SH-SY5Y (cell line): ENCODE results near the gene BCL7A.

Experiments used
- GATA2 ChIP-seq: IDR thresholded peaks from 2 replicates; pipeline ENCODE4 v1.6.1; 2011; ENCODE audit warnings: mild to moderate bottlenecking, low read depth, low read length
- GATA3 ChIP-seq: IDR thresholded peaks from 2 replicates; pipeline ENCODE4 v1.6.1; 2011; ENCODE audit warnings: low read depth, mild to moderate bottlenecking, low read length, moderate library complexity

The BCL7A gene

GRCh38 chr12:122028905-122029560 is 7.3 kb downstream of the BCL7A start:
- TF ChIP-seq GATA2 (no peak), GATA3 (no peak)

- TF ChIP-seq GATA3: no peak
- TF ChIP-seq GATA2: no peak
These were observed 8.1 kb downstream of the BCL7A start for GRCh38 chr12:122029620-122030423.

GRCh38 chr12:122030424-122031035 is 8.8 kb downstream of the BCL7A start:
- no peak for TF ChIP-seq GATA3
- TF ChIP-seq GATA2: no peak

GRCh38 chr12:122031342-122032216 is 9.9 kb downstream of the BCL7A start:
- TF ChIP-seq GATA3: no peak
- no peak for TF ChIP-seq GATA2

- no peak for TF ChIP-seq GATA2
- TF ChIP-seq GATA3: no peak
These were observed 10.9 kb downstream of the BCL7A start for GRCh38 chr12:122032580-122032979.

GRCh38 chr12:122035292-122035691 is 13.6 kb downstream of the BCL7A start:
- TF ChIP-seq GATA3 (no peak), GATA2 (no peak)

GRCh38 chr12:122036153-122036552 is 14.5 kb downstream of the BCL7A start:
- TF ChIP-seq GATA2 (no peak), GATA3 (no peak)

- TF ChIP-seq GATA3: no peak
- TF ChIP-seq GATA2: no peak
These were observed 19.1 kb downstream of the BCL7A start for GRCh38 chr12:122040579-122041386.

- TF ChIP-seq GATA3 (no peak), GATA2 (no peak)
These were observed 21.2 kb downstream of the BCL7A start for GRCh38 chr12:122042910-122043309.

- no peak for TF ChIP-seq GATA2
- no peak for TF ChIP-seq GATA3
These were observed 21.8 kb downstream of the BCL7A start for GRCh38 chr12:122043476-122043875.

- TF ChIP-seq GATA3 (no peak), GATA2 (no peak)
These were observed 23.6 kb downstream of the BCL7A start for GRCh38 chr12:122045262-122045661.

GRCh38 chr12:122046145-122046544 is 24.5 kb downstream of the BCL7A start:
- TF ChIP-seq GATA2 (no peak), GATA3 (no peak)

- TF ChIP-seq GATA3: no peak
These were observed 26.5 kb downstream of the BCL7A start for GRCh38 chr12:122048151-122048550.

GRCh38 chr12:122049827-122050226 is 28.1 kb downstream of the BCL7A start:
- TF ChIP-seq GATA3 (no peak), GATA2 (no peak)
